ENCODE measurements around the gene KDM6A. TPM values are rescaled to one million over a fixed set of nuclear protein-coding genes. Genes with fewer than 3 reads are reported as not detected.
"Not testable (repeated sequence)": the region's sequence is repeated elsewhere in the genome, so short reads cannot be mapped to it uniquely, and the experiment has no call there.

KDM6A gene
- total and polyA plus RNA-seq, 2 donors (not counting 1 experiment from before 2014, with no cell fraction given): 33.3 to 57.0 TPM

- Histone ChIP-seq H3K9ac (ENCODE audit: low read length) (no peak within 1 kb of the TSS), H3K79me2 (ENCODE audit: control insufficient read depth, insufficient read depth, low read length) (no peaks in the 10 kb centered on the region), H2AFZ (ENCODE audit: insufficient read depth, low read depth, low read length, poor library complexity, severe bottlenecking) (no peak within 1 kb of the TSS), H3K36me3 (replicated peaks in 1 of 2; ENCODE audit: control extremely low read depth in 1 of 2, control insufficient read depth in 1 of 2, extremely low read depth in 1 of 2, insufficient read depth in 2 of 2, low read length in 1 of 2) (no peaks in the 10 kb centered on the region), H3K9me3 (ENCODE audit: control extremely low read depth in 1 of 3, control insufficient read depth in 2 of 3, insufficient read depth in 1 of 3, low read length in 2 of 3) (no peaks in the 10 kb centered on the region), H3K27me3 (replicated peaks in 1 of 4; ENCODE audit: control extremely low read depth in 1 of 4, control insufficient read depth in 3 of 4, insufficient read depth in 4 of 4, low read length in 3 of 4) (no peaks in the 10 kb centered on the region), H3K4me2 (replicated peaks; ENCODE audit: low read depth, low read length, poor library complexity, severe bottlenecking) (no peak within 1 kb of the TSS), H4K20me1 (ENCODE audit: control insufficient read depth, insufficient read depth, low read length, poor library complexity, severe bottlenecking) (no peaks in the 10 kb centered on the region), H3K4me1 (ENCODE audit: control insufficient read depth in 2 of 2, insufficient read depth in 2 of 2, low read length in 2 of 2) (no peaks in the 10 kb centered on the region), H3K27ac (ENCODE audit: low read length in 2 of 2) (no peak within 1 kb of the TSS), H3K4me3 (ENCODE audit: control extremely low read depth in 1 of 5, extremely low read depth in 1 of 5, insufficient read depth in 1 of 5, low read depth in 2 of 5, low read length in 4 of 5) (no peak within 1 kb of the TSS)
- H3K27me3 Mint-ChIP-seq: no peaks in the 10 kb centered on the region
- H3K9me3 Mint-ChIP-seq (ENCODE audit: insufficient read depth): no peaks in the 10 kb centered on the region
- POLR2A ChIA-PET: no interaction called here
- DNase-seq (no peak), ATAC-seq (ENCODE audit: low read depth) (no peak)
- H3K4me3 Mint-ChIP-seq: no peak within 1 kb of the TSS
- 96% methylated on average over 11 of the region's 16 CpGs for WGBS (ENCODE audit: insufficient coverage)
- no peak within 1 kb of the TSS for H3K27ac Mint-ChIP-seq
- CTCF ChIA-PET: no interaction called here
- TF ChIP-seq, protein P1, sequence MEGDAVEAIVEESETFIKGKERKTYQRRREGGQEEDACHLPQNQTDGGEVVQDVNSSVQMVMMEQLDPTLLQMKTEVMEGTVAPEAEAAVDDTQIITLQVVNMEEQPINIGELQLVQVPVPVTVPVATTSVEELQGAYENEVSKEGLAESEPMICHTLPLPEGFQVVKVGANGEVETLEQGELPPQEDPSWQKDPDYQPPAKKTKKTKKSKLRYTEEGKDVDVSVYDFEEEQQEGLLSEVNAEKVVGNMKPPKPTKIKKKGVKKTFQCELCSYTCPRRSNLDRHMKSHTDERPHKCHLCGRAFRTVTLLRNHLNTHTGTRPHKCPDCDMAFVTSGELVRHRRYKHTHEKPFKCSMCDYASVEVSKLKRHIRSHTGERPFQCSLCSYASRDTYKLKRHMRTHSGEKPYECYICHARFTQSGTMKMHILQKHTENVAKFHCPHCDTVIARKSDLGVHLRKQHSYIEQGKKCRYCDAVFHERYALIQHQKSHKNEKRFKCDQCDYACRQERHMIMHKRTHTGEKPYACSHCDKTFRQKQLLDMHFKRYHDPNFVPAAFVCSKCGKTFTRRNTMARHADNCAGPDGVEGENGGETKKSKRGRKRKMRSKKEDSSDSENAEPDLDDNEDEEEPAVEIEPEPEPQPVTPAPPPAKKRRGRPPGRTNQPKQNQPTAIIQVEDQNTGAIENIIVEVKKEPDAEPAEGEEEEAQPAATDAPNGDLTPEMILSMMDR (IDR thresholded peaks at IDR 0.05): no peak
- no peak for TF ChIP-seq EZH2 (IDR thresholded peaks at IDR 0.05; ENCODE audit: borderline replicate concordance, insufficient read depth, low read depth, low read length, poor library complexity, severe bottlenecking)
- intact Hi-C loops (cut with micrococcal nuclease): no loop called here
- H3K4me1 Mint-ChIP-seq: no peaks in the 10 kb centered on the region
Measured at GRCh38 chrX:44843753-44844152, 29.2 kb upstream of the KDM6A start, which contains the start of gene DUSP21. Gene DUSP21 (plus strand): TSS chrX:44844021. CDS start chrX:44844133, 112 bp downstream.

DNA sequence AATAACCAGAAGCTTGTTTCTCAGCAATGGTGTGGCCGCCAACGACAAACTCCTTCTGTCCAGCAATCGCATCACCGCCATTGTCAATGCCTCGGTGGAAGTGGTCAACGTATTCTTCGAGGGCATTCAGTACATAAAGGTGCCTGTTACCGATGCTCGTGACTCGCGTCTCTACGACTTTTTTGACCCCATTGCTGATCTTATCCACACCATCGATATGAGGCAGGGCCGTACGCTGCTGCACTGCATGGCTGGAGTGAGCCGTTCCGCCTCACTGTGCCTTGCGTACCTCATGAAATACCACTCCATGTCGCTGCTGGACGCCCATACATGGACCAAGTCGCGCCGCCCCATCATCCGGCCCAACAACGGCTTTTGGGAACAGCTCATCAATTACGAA, 28.8 kb upstream of the KDM6A start:
- intact Hi-C loops (cut with micrococcal nuclease): no loop called here
- Histone ChIP-seq H3K36me3 (replicated peaks in 1 of 2; ENCODE audit: control extremely low read depth in 1 of 2, control insufficient read depth in 1 of 2, extremely low read depth in 1 of 2, insufficient read depth in 2 of 2, low read length in 1 of 2) (no peaks in the 10 kb centered on the region), H3K4me1 (ENCODE audit: control insufficient read depth in 2 of 2, insufficient read depth in 2 of 2, low read length in 2 of 2) (no peaks in the 10 kb centered on the region), H3K79me2 (ENCODE audit: control insufficient read depth, insufficient read depth, low read length) (no peaks in the 10 kb centered on the region), H3K4me3 (ENCODE audit: control extremely low read depth in 1 of 5, extremely low read depth in 1 of 5, insufficient read depth in 1 of 5, low read depth in 2 of 5, low read length in 4 of 5) (no peak overlapping the region), H3K27me3 (replicated peaks in 1 of 4; ENCODE audit: control extremely low read depth in 1 of 4, control insufficient read depth in 3 of 4, insufficient read depth in 4 of 4, low read length in 3 of 4) (no peaks in the 10 kb centered on the region), H2AFZ (ENCODE audit: insufficient read depth, low read depth, low read length, poor library complexity, severe bottlenecking) (no peak overlapping the region), H3K27ac (ENCODE audit: low read length in 2 of 2) (no peak overlapping the region), H3K4me2 (replicated peaks; ENCODE audit: low read depth, low read length, poor library complexity, severe bottlenecking) (no peak overlapping the region), H3K9me3 (ENCODE audit: control extremely low read depth in 1 of 3, control insufficient read depth in 2 of 3, insufficient read depth in 1 of 3, low read length in 2 of 3) (no peaks in the 10 kb centered on the region), H3K9ac (ENCODE audit: low read length) (no peak overlapping the region), H4K20me1 (ENCODE audit: control insufficient read depth, insufficient read depth, low read length, poor library complexity, severe bottlenecking) (no peaks in the 10 kb centered on the region)
- H3K27ac Mint-ChIP-seq: no peak overlapping the region
- 98% methylated on average over 20 of the region's 26 CpGs for whole genome bisulfite sequencing (ENCODE audit: insufficient coverage)
- ATAC-seq (ENCODE audit: low read depth) (no peak), DNase-seq (no peak)
- H3K4me1 Mint-ChIP-seq: no peaks in the 10 kb centered on the region
- TF ChIP-seq EZH2 (IDR thresholded peaks at IDR 0.05; ENCODE audit: borderline replicate concordance, insufficient read depth, low read depth, low read length, poor library complexity, severe bottlenecking): no peak
- TF ChIP-seq, protein P1 (IDR thresholded peaks at IDR 0.05): no peak
- no peak overlapping the region for H3K4me3 Mint-ChIP-seq
- ChIA-PET CTCF (no interaction called here), POLR2A (no interaction called here)
- no peaks in the 10 kb centered on the region for H3K27me3 Mint-ChIP-seq
- H3K9me3 Mint-ChIP-seq (ENCODE audit: insufficient read depth): no peaks in the 10 kb centered on the region

DNA sequence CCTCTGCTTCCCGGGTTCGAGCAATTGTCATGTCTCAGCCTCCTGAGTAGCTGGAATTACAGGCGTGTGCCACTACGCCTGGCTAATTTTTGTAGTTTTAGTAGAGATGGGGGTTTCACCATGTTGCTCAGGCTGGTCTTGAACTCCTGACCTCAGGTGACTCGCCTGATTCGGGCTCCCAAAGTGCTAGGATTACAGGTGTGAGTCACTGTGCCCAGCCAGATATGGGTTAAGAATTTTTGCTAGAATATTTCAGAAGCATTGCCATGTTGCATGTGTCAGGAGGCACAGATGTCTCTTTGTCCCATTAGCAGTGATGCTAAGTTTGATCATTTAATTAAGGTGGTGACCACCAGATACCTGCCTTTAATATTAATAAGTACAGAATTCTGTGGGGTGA, 22.1 kb upstream of the KDM6A start:
- H2AFZ ChIP-seq (ENCODE audit: insufficient read depth, low read depth, low read length, poor library complexity, severe bottlenecking); H3K27me3 Mint-ChIP-seq; H3K4me3 ChIP-seq (ENCODE audit: control extremely low read depth in 1 of 5, extremely low read depth in 1 of 5, insufficient read depth in 1 of 5, low read depth in 2 of 5, low read length in 4 of 5); H3K27ac ChIP-seq (ENCODE audit: low read length in 2 of 2); POLR2A ChIA-PET; ATAC-seq (ENCODE audit: low read depth); H3K4me2 ChIP-seq (replicated peaks; ENCODE audit: low read depth, low read length, poor library complexity, severe bottlenecking); H3K4me1 ChIP-seq (ENCODE audit: control insufficient read depth in 2 of 2, insufficient read depth in 2 of 2, low read length in 2 of 2); H3K4me1 Mint-ChIP-seq; CTCF ChIA-PET; H3K27ac Mint-ChIP-seq; H3K36me3 ChIP-seq (replicated peaks in 1 of 2; ENCODE audit: control extremely low read depth in 1 of 2, control insufficient read depth in 1 of 2, extremely low read depth in 1 of 2, insufficient read depth in 2 of 2, low read length in 1 of 2); H3K9ac ChIP-seq (ENCODE audit: low read length); H3K9me3 Mint-ChIP-seq (ENCODE audit: insufficient read depth); H3K4me3 Mint-ChIP-seq; H3K9me3 ChIP-seq (ENCODE audit: control extremely low read depth in 1 of 3, control insufficient read depth in 2 of 3, insufficient read depth in 1 of 3, low read length in 2 of 3); H3K27me3 ChIP-seq (replicated peaks in 1 of 4; ENCODE audit: control extremely low read depth in 1 of 4, control insufficient read depth in 3 of 4, insufficient read depth in 4 of 4, low read length in 3 of 4); DNase-seq; H3K79me2 ChIP-seq (ENCODE audit: control insufficient read depth, insufficient read depth, low read length); H4K20me1 ChIP-seq (ENCODE audit: control insufficient read depth, insufficient read depth, low read length, poor library complexity, severe bottlenecking); intact Hi-C loops (cut with micrococcal nuclease): not testable (repeated sequence)
- WGBS (ENCODE audit: insufficient coverage): 96% methylated on average over 4 of the region's 6 CpGs

All from B cell (primary cell).